IMR-90 (cell line): ENCODE measurements around the gene IL15RA. TPM values are rescaled to one million over a fixed set of nuclear protein-coding genes. Genes with fewer than 3 reads are reported as not detected.

Source experiments
- ATAC-seq: fragments of 200-7000 bp; cut with Tn5 transposase; 2 replicates; pipeline ENCODE4 v1.9.1; 2020; ENCODE audit warnings: low read depth, mild to moderate bottlenecking, moderate library complexity
- BruUV-seq: library from RNA; stranded (reverse); fragments of 400-500 nt; replicated peaks from 2 replicates; lab custom pipeline; 2021; lab: Mats Ljungman, UMichigan
- CTCF ChIA-PET: fragments of 300-600 bp; formaldehyde crosslinking; extraction: SDS; loops from one replicate; lab custom pipeline; 2021; ENCODE audit warnings: antibody characterized with exemption; lab: Yijun Ruan, JAX
- POLR2A ChIA-PET: fragments of 300-600 bp; sonication (Branson Sonifier 250); formaldehyde crosslinking; loops from one replicate; lab custom pipeline; 2022; ENCODE audit warnings: antibody characterized with exemption; ENCODE audit not compliant: unreplicated experiment; lab: Charles Lee
- DNase-seq: peaks from one replicate; pipeline ENCODE4 v3.0.0; 2013
- H2AFZ ChIP-seq: replicated peaks from 2 replicates; pipeline ENCODE3; 2013; ENCODE audit warnings: low read length, mild to moderate bottlenecking; ENCODE audit not compliant: poor library complexity
- H2AK5ac ChIP-seq: 2 replicates; pipeline ENCODE4 v1.6.1; 2013; ENCODE audit warnings: low read depth, low read length, inconsistent platforms
- H2AK9ac ChIP-seq: replicated peaks from 2 replicates; pipeline ENCODE3; 2013; ENCODE audit warnings: mild to moderate bottlenecking, low read depth, low read length, moderate library complexity; ENCODE audit not compliant: poor library complexity
- H2BK120ac ChIP-seq: 2 replicates; pipeline ENCODE4 v1.6.1; 2013; ENCODE audit warnings: low read depth, low read length, inconsistent platforms
- H2BK15ac ChIP-seq: 3 replicates; pipeline ENCODE4 v1.6.1; 2013; ENCODE audit warnings: low read depth, low read length, inconsistent platforms
- H2BK20ac ChIP-seq: 2 replicates; pipeline ENCODE4 v1.6.1; 2013; ENCODE audit warnings: low read depth, mild to moderate bottlenecking, inconsistent platforms, low read length, moderate library complexity
- H2BK5ac ChIP-seq: 2 replicates; pipeline ENCODE4 v1.6.1; 2013; ENCODE audit warnings: mild to moderate bottlenecking, low read depth, low read length, inconsistent platforms; ENCODE audit not compliant: poor library complexity, severe bottlenecking
- H3K14ac ChIP-seq: replicated peaks from 2 replicates; pipeline ENCODE4 v1.6.1; 2013; ENCODE audit warnings: low read depth, low read length, inconsistent platforms
- H3K18ac ChIP-seq: 2 replicates; pipeline ENCODE4 v1.6.1; 2013; ENCODE audit warnings: low read depth, low read length, control low read depth
- H3K23ac ChIP-seq: 2 replicates; pipeline ENCODE4 v1.6.1; 2013; ENCODE audit warnings: low read depth, low read length, inconsistent platforms
- H3K27ac ChIP-seq: 2 replicates; pipeline ENCODE4 v1.5.1; 2013; ENCODE audit warnings: mild to moderate bottlenecking, control low read depth, low read length; ENCODE audit not compliant: insufficient read depth
- H3K27me3 ChIP-seq: 2 replicates; pipeline ENCODE4 v1.6.1; 2013; ENCODE audit warnings: low read length; ENCODE audit not compliant: control insufficient read depth, insufficient read depth
- H3K36me3 ChIP-seq: 2 replicates; pipeline ENCODE4 v1.6.1; 2013; ENCODE audit warnings: low read length, mixed read lengths; ENCODE audit not compliant: control insufficient read depth, insufficient read depth
- H3K4ac ChIP-seq: 2 replicates; pipeline ENCODE4 v1.6.1; 2013; ENCODE audit warnings: low read depth, low read length, inconsistent platforms
- H3K4me1 ChIP-seq: 2 replicates; pipeline ENCODE4 v1.6.1; 2013; ENCODE audit warnings: low read length, mixed read lengths; ENCODE audit not compliant: control insufficient read depth, insufficient read depth
- H3K4me2 ChIP-seq: 2 replicates; pipeline ENCODE4 v1.6.1; 2013; ENCODE audit warnings: low read depth, mild to moderate bottlenecking, control low read depth, low read length, moderate library complexity
- H3K4me3 ChIP-seq: 2 replicates; pipeline ENCODE4 v1.5.1; 2013; ENCODE audit warnings: low read depth, mild to moderate bottlenecking, control low read depth, low read length, moderate library complexity; ENCODE audit not compliant: insufficient read depth
- H3K56ac ChIP-seq: 2 replicates; pipeline ENCODE4 v1.6.1; 2013; ENCODE audit warnings: low read length, inconsistent platforms; ENCODE audit not compliant: insufficient read depth; ENCODE audit errors: extremely low read depth
- H3K79me1 ChIP-seq, 2 experiments: 2 replicates each; pipeline ENCODE4 v1.6.1; 2013; ENCODE audit warnings: low read length in 2 of 2, inconsistent platforms in 1 of 2, low read depth in 1 of 2
- H3K9ac ChIP-seq: 2 replicates; pipeline ENCODE4 v1.6.1; 2013; ENCODE audit warnings: low read depth, low read length, control low read depth
- H3K9me1 ChIP-seq: 2 replicates; pipeline ENCODE4 v1.6.1; 2013; ENCODE audit warnings: low read length, inconsistent platforms; ENCODE audit not compliant: insufficient read depth
- H3K9me3 ChIP-seq: 2 replicates; pipeline ENCODE4 v1.6.1; 2013; ENCODE audit warnings: low read length; ENCODE audit not compliant: control insufficient read depth, insufficient read depth
- H4K20me1 ChIP-seq: 2 replicates; pipeline ENCODE4 v1.6.1; 2013; ENCODE audit warnings: low read length, inconsistent platforms; ENCODE audit not compliant: insufficient read depth
- H4K5ac ChIP-seq: 2 replicates; pipeline ENCODE4 v1.6.1; 2013; ENCODE audit warnings: mild to moderate bottlenecking, low read depth, low read length, control low read depth
- H4K8ac ChIP-seq, 2 experiments: 2 replicates each; pipeline ENCODE4 v1.6.1; 2013; ENCODE audit warnings: low read depth in 2 of 2, low read length in 2 of 2, control low read depth in 1 of 2, inconsistent platforms in 1 of 2
- H4K91ac ChIP-seq: 2 replicates; pipeline ENCODE4 v1.6.1; 2013; ENCODE audit warnings: low read depth, low read length, inconsistent platforms; ENCODE audit not compliant: insufficient read depth
- FOS ChIP-seq: fragments of 150-350 bp; IDR thresholded peaks from 2 replicates; pipeline ENCODE4 v1.6.1; 2016; ENCODE audit warnings: low read depth, low read length
- MAFK ChIP-seq: IDR thresholded peaks from 2 replicates; pipeline ENCODE4 v1.6.1; 2012; ENCODE audit warnings: low read depth, low read length, improper control_type of control experiment
- MAZ ChIP-seq: IDR thresholded peaks from 2 replicates; pipeline ENCODE4 v1.6.1; 2012; ENCODE audit warnings: low read depth, mild to moderate bottlenecking, low read length, improper control_type of control experiment, moderate library complexity, borderline replicate concordance
- MXI1 ChIP-seq: IDR thresholded peaks from 2 replicates; pipeline ENCODE4 v1.6.1; 2012; ENCODE audit warnings: low read depth, mild to moderate bottlenecking, low read length, moderate library complexity, borderline replicate concordance
- NFE2L2 ChIP-seq: fragments of 150-350 bp; IDR thresholded peaks from 2 replicates; pipeline ENCODE4 v1.6.1; 2016; ENCODE audit warnings: low read depth, mild to moderate bottlenecking, low read length
- POLR2A ChIP-seq: IDR thresholded peaks from 2 replicates; pipeline ENCODE4 v1.6.1; 2012; ENCODE audit warnings: mild to moderate bottlenecking, low read depth, low read length
- RAD21 ChIP-seq: IDR thresholded peaks from 2 replicates; pipeline ENCODE4 v1.6.1; 2012; ENCODE audit warnings: low read length, improper control_type of control experiment
- RCOR1 ChIP-seq: IDR thresholded peaks from 2 replicates; pipeline ENCODE4 v1.6.1; 2012; ENCODE audit warnings: mild to moderate bottlenecking, low read length, improper control_type of control experiment; ENCODE audit not compliant: insufficient replicate concordance
- RFX5 ChIP-seq: IDR thresholded peaks from 2 replicates; pipeline ENCODE4 v1.8.0; 2012; ENCODE audit warnings: low read depth, mild to moderate bottlenecking, low read length, moderate library complexity
- WGBS, 2 experiments: methylation state at CpG; one replicate each; pipeline versions ENCODE4 v1.1.5 to v1.1.7; 2013; ENCODE audit warnings: missing lambda C conversion rate in 2 of 2; ENCODE audit not compliant: insufficient read length in 1 of 2; ENCODE audit errors: extremely low coverage in 2 of 2; 5-methylcytosine and 5-hydroxymethylcytosine counted together
- dilution Hi-C: fragments of 300-500 bp; cut with HindIII; formaldehyde crosslinking; loops from one replicate; pipeline ENCODE4 v1.14.3; 2018; ENCODE audit warnings: low sequenced_read_pairs; ENCODE audit not compliant: unreplicated experiment
- in situ Hi-C: fragments of 300-500 bp; cut with MboI; formaldehyde crosslinking; loops from 3 replicates; pipeline ENCODE4 v1.14.3; 2019; ENCODE audit warnings: low sequenced_read_pairs, inconsistent platforms, mixed read lengths
- intact Hi-C: fragments of 100-400 bp; cut with micrococcal nuclease; formaldehyde crosslinking; loops from 2 replicates; pipeline ENCODE4 v1.10.0; 2022
- polyA plus RNA-seq, 3 experiments: library from polyadenylated mRNA; depleted of rRNA; stranded (reverse); fragments of >200 nt; gene quantifications; 2 replicates each; pipeline ENCODE4 v1.2.3, GENCODE V29; 2012; ENCODE audit warnings: low replicate concordance in 1 of 3
- total RNA-seq: library from RNA; depleted of rRNA; stranded (reverse); fragments of >200 nt; gene quantifications from 2 replicates; pipeline ENCODE4 v1.2.3, GENCODE V29; 2012
- TF ChIP-seq, protein P1 (sequence below): fragments of 150-350 bp; IDR thresholded peaks from 2 replicates; pipeline ENCODE4 v1.6.1; 2016; ENCODE audit warnings: low read depth, mild to moderate bottlenecking, low read length, moderate library complexity, borderline replicate concordance

The IL15RA gene
- total and polyA plus RNA-seq, 2 of the 4 experiments (the other 2 are of a cell fraction), result 2.0 to 7.6 TPM

- intact Hi-C loops (no loop called here), in situ Hi-C loops (no loop called here), dilution Hi-C loops (no loop called here)
- no peak overlapping the region for H3K14ac ChIP-seq
- ATAC-seq, result no peak
- H3K4me1 ChIP-seq, result peaks cover 5% of the 10 kb centered on the region; the same call in 1 of the 2 replicates
- no peak overlapping the region for H2AK9ac ChIP-seq
- no peak for DNase-seq
- no peak overlapping the region for H4K5ac ChIP-seq
- no peak overlapping the region for H2BK120ac ChIP-seq
- ChIA-PET POLR2A (no interaction called here), CTCF (no interaction called here)
- H4K20me1 ChIP-seq, result no peaks in the 10 kb centered on the region
- 100% methylated on average over 2 of the region's 4 CpGs; no CpG with 5 or more reads in 1 of the 2 experiments for whole genome bisulfite sequencing, 2 experiments
- H3K9me1 ChIP-seq, result peaks cover 3% of the 10 kb centered on the region; the same call in 1 of the 2 replicates
- H3K9me3 ChIP-seq, result no peaks in the 10 kb centered on the region
- no peak overlapping the region for H3K18ac ChIP-seq
- H4K91ac ChIP-seq, result no peak overlapping the region
- no peak overlapping the region for H2BK5ac ChIP-seq
- H3K9ac ChIP-seq, result no peak overlapping the region
- H2AFZ ChIP-seq, result no peak overlapping the region
- H2AK5ac ChIP-seq, result no peak overlapping the region
- H3K27me3 ChIP-seq, result no peaks in the 10 kb centered on the region
- no peak overlapping the region for H3K27ac ChIP-seq
- H3K4me3 ChIP-seq, result no peak overlapping the region
- H3K4ac ChIP-seq, result no peak overlapping the region
- no peak overlapping the region for H4K8ac ChIP-seq
- no peak overlapping the region for H3K23ac ChIP-seq
- H3K36me3 ChIP-seq, result peaks cover 2% of the 10 kb centered on the region; the same call in 1 of the 2 replicates
- TF ChIP-seq FOS (no peak), MAZ (no peak), POLR2A (no peak), MAFK (no peak), RCOR1 (no peak), RAD21 (no peak), MXI1 (no peak), NFE2L2 (no peak), RFX5 (no peak)
- TF ChIP-seq, protein P1, sequence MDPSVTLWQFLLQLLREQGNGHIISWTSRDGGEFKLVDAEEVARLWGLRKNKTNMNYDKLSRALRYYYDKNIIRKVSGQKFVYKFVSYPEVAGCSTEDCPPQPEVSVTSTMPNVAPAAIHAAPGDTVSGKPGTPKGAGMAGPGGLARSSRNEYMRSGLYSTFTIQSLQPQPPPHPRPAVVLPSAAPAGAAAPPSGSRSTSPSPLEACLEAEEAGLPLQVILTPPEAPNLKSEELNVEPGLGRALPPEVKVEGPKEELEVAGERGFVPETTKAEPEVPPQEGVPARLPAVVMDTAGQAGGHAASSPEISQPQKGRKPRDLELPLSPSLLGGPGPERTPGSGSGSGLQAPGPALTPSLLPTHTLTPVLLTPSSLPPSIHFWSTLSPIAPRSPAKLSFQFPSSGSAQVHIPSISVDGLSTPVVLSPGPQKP, result no peak
- H3K79me1 ChIP-seq, result peaks cover 9 to 52% of the 10 kb centered on the region in 2 experiments; a peak in 3 of 4 replicates
- no peak overlapping the region for H2BK20ac ChIP-seq
- H3K4me2 ChIP-seq, result no peak overlapping the region
- BruUV-seq, result no TSS peak
- H3K56ac ChIP-seq, result no peak overlapping the region
- no peak overlapping the region for H2BK15ac ChIP-seq
These were observed 4.3 kb downstream of the IL15RA start for GRCh38 chr10:5973069-5973468.
